Measurements from ENCODE around the gene PEA15. TPM values are rescaled to one million over a fixed set of nuclear protein-coding genes. Genes with fewer than 3 reads are reported as not detected.

Gene PEA15
- total and polyA plus RNA-seq, 9 of the 15 experiments (the other 6 are each of a cell fraction or from before 2014, with no cell fraction given), result 8.2 to 175 (median 35.4) TPM

GRCh38 chr1:160261893-160262794 lies 57.0 kb downstream of the PEA15 start, which contains the start of gene DCAF8 (continued):
- TF ChIP-seq MGA (IDR thresholded peaks at IDR 0.05) (no peak), ZBTB33 (CRISPR knock-in tag; IDR thresholded peaks at IDR 0.05) (no peak), EP400 (IDR thresholded peaks at IDR 0.05) (peak; percentile 72), GATA2 (CRISPR knock-in tag; IDR thresholded peaks at IDR 0.05) (no peak), TCF7 (IDR thresholded peaks at IDR 0.05; ENCODE audit: borderline replicate concordance) (no peak), DEAF1 (CRISPR knock-in tag; IDR thresholded peaks at IDR 0.05) (no peak), TSC22D4 (tag; IDR thresholded peaks at IDR 0.05) (no peak), SRSF7 (optimal IDR thresholded peaks at IDR 0.05; ENCODE audit: low read depth, low read length) (no peak), HNRNPK (IDR thresholded peaks at IDR 0.05; ENCODE audit: low read depth, low read length, poor library complexity, severe bottlenecking) (no peak)
